ENCODE data around the gene RABEPK.

Gene RABEPK

DNA sequence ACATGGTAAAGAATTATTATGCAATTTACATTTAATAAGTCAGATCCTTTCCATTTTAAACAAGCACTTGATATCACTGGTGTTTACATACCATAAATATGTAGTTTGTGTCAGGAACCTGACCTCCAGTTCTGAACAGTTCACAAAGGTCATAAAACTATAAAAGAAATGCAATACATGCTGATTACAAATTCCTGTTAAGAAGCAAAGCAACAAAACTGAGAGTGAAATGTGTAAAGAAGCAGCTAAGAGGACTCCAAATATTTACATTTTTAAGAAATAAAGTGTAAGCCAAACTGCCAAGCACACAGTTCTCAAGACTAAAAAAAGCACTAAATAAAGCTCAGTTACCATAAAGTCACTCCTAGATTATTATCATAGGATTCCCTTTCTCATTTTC is 39.6 kb upstream of the RABEPK start:
- TF ChIP-seq, protein P1, sequence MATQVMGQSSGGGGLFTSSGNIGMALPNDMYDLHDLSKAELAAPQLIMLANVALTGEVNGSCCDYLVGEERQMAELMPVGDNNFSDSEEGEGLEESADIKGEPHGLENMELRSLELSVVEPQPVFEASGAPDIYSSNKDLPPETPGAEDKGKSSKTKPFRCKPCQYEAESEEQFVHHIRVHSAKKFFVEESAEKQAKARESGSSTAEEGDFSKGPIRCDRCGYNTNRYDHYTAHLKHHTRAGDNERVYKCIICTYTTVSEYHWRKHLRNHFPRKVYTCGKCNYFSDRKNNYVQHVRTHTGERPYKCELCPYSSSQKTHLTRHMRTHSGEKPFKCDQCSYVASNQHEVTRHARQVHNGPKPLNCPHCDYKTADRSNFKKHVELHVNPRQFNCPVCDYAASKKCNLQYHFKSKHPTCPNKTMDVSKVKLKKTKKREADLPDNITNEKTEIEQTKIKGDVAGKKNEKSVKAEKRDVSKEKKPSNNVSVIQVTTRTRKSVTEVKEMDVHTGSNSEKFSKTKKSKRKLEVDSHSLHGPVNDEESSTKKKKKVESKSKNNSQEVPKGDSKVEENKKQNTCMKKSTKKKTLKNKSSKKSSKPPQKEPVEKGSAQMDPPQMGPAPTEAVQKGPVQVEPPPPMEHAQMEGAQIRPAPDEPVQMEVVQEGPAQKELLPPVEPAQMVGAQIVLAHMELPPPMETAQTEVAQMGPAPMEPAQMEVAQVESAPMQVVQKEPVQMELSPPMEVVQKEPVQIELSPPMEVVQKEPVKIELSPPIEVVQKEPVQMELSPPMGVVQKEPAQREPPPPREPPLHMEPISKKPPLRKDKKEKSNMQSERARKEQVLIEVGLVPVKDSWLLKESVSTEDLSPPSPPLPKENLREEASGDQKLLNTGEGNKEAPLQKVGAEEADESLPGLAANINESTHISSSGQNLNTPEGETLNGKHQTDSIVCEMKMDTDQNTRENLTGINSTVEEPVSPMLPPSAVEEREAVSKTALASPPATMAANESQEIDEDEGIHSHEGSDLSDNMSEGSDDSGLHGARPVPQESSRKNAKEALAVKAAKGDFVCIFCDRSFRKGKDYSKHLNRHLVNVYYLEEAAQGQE (IDR thresholded peaks at IDR 0.05; ENCODE audit: low read depth), result no peak
- TF ChIP-seq CEBPB (IDR thresholded peaks at IDR 0.05), result no peak
- TF ChIP-seq, protein P2, sequence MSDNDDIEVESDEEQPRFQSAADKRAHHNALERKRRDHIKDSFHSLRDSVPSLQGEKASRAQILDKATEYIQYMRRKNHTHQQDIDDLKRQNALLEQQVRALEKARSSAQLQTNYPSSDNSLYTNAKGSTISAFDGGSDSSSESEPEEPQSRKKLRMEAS (IDR thresholded peaks at IDR 0.05), result no peak
- no peak for TF ChIP-seq RAD21 (IDR thresholded peaks at IDR 0.05; ENCODE audit: low read depth)
- no peak for TF ChIP-seq CREB1 (IDR thresholded peaks at IDR 0.05; ENCODE audit: low read depth)
- no peak for TF ChIP-seq EP300 (IDR thresholded peaks at IDR 0.05; ENCODE audit: borderline replicate concordance)
- TF ChIP-seq FOXM1 (IDR thresholded peaks at IDR 0.05; ENCODE audit: borderline replicate concordance, low read depth), result no peak
- TF ChIP-seq NFIC (IDR thresholded peaks at IDR 0.05), result no peak
- no peak for TF ChIP-seq ZBTB7A (IDR thresholded peaks at IDR 0.05; ENCODE audit: low read depth)
- no peak for TF ChIP-seq YY1 (IDR thresholded peaks at IDR 0.05; ENCODE audit: low read depth)
- TF ChIP-seq TCF12 (IDR thresholded peaks at IDR 0.05; ENCODE audit: low read depth), result no peak
- TF ChIP-seq, protein P3, sequence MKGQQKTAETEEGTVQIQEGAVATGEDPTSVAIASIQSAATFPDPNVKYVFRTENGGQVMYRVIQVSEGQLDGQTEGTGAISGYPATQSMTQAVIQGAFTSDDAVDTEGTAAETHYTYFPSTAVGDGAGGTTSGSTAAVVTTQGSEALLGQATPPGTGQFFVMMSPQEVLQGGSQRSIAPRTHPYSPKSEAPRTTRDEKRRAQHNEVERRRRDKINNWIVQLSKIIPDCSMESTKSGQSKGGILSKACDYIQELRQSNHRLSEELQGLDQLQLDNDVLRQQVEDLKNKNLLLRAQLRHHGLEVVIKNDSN (IDR thresholded peaks at IDR 0.05), result no peak
- no peak for TF ChIP-seq TAF1 (IDR thresholded peaks at IDR 0.05; ENCODE audit: low read depth)
- no peak for TF ChIP-seq TEAD4 (IDR thresholded peaks at IDR 0.05)
- TF ChIP-seq EGR1 (IDR thresholded peaks at IDR 0.05), result no peak

DNA sequence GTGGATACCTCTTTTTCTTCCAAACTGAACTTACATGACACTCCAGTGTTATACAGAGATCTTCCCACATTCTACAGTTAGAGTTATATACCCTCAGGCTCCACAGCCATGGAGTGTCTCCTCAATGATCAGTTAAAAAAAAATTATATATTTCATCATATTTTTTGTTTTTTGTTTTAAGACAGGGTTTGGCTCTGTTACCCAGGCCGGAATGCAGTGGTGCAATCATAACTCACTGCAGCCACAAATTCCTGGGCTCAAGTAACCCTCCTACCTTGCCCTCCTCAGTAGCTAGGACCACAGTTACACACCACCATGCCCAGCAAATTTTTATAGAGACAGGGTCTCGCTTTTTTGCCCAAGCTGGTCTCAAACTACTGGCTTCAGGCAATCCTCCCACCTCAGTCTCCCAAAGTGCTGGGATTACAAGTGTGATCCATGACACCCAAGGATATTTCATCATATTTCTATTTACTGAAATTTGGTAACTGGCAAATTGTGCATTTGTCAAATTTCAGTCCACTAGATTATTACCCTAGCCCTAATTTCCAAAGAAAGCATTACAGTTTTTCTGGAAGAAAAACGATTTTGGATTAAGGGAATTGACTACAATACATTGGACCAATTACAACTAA is 38.9 kb upstream of the RABEPK start:
- TF ChIP-seq NFIC (IDR thresholded peaks at IDR 0.05) (no peak), FOXM1 (IDR thresholded peaks at IDR 0.05; ENCODE audit: borderline replicate concordance, low read depth) (no peak), TEAD4 (IDR thresholded peaks at IDR 0.05) (no peak), EP300 (IDR thresholded peaks at IDR 0.05; ENCODE audit: borderline replicate concordance) (no peak), TAF1 (IDR thresholded peaks at IDR 0.05; ENCODE audit: low read depth) (no peak), CEBPB (IDR thresholded peaks at IDR 0.05) (no peak), RAD21 (IDR thresholded peaks at IDR 0.05; ENCODE audit: low read depth) (no peak), EGR1 (IDR thresholded peaks at IDR 0.05) (no peak), CREB1 (IDR thresholded peaks at IDR 0.05; ENCODE audit: low read depth) (no peak), TCF12 (IDR thresholded peaks at IDR 0.05; ENCODE audit: low read depth) (no peak), ZBTB7A (IDR thresholded peaks at IDR 0.05; ENCODE audit: low read depth) (no peak), YY1 (IDR thresholded peaks at IDR 0.05; ENCODE audit: low read depth) (no peak)
- TF ChIP-seq, protein P1 (IDR thresholded peaks at IDR 0.05; ENCODE audit: low read depth), result no peak
- TF ChIP-seq, protein P2 (IDR thresholded peaks at IDR 0.05), result no peak
- TF ChIP-seq, protein P3 (IDR thresholded peaks at IDR 0.05), result no peak

DNA sequence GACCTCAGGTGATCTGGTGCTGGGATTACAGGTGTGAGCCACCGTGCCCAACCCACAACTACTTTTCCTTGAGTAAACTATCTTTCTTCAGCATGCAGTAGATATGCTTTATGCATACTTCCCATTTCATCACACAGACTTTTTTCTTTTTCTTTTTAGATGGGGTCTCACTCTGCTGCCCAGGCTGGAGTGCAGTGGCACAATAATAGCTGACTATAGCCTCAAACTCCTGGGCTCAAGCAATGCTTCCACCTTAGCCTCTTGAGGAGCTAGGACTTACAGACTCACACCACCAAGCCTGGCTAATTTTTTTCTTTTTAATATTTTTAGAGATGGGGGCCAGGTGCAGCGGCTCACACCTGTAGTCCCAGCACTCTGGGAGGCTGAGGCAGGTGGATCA is 33.6 kb upstream of the RABEPK start:
- no peak for TF ChIP-seq TEAD4 (IDR thresholded peaks at IDR 0.05)
- TF ChIP-seq EP300 (IDR thresholded peaks at IDR 0.05; ENCODE audit: borderline replicate concordance), result no peak

DNA sequence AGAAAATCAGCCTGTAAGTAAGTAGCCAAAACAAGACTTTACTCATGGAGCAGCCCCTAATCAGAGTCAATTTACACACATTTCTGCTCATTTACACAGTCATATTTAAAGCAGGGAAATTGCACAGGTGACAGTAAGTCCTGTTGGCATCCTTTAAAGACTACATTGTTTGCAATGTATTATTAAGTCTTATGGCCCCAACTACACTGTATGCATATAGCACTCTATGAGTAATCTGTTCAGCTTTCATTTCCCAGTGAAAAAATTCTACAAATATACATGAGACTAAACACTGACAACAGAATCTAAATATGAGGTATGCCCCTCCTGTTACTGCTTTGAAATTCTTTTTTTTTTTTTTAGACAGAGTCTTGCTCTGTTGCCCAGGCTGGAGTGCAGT is 30.4 kb upstream of the RABEPK start:
- TF ChIP-seq, protein P3 (IDR thresholded peaks at IDR 0.05), result no peak
- TF ChIP-seq FOXM1 (IDR thresholded peaks at IDR 0.05; ENCODE audit: borderline replicate concordance, low read depth) (no peak), EP300 (IDR thresholded peaks at IDR 0.05; ENCODE audit: borderline replicate concordance) (no peak), NFIC (IDR thresholded peaks at IDR 0.05) (no peak), CEBPB (IDR thresholded peaks at IDR 0.05) (no peak), CREB1 (IDR thresholded peaks at IDR 0.05; ENCODE audit: low read depth) (no peak), EGR1 (IDR thresholded peaks at IDR 0.05) (no peak), TAF1 (IDR thresholded peaks at IDR 0.05; ENCODE audit: low read depth) (no peak), YY1 (IDR thresholded peaks at IDR 0.05; ENCODE audit: low read depth) (no peak), TEAD4 (IDR thresholded peaks at IDR 0.05) (no peak), ZBTB7A (IDR thresholded peaks at IDR 0.05; ENCODE audit: low read depth) (no peak), RAD21 (IDR thresholded peaks at IDR 0.05; ENCODE audit: low read depth) (no peak), TCF12 (IDR thresholded peaks at IDR 0.05; ENCODE audit: low read depth) (no peak)
- TF ChIP-seq, protein P2 (IDR thresholded peaks at IDR 0.05), result no peak
- TF ChIP-seq, protein P1 (IDR thresholded peaks at IDR 0.05; ENCODE audit: low read depth), result no peak
